ENCODE measurements around the gene GPR15LG.

GPR15LG gene

GRCh38 chr10:84217746-84218145 lies 44.1 kb downstream of the GPR15LG start:
- no peak for DNase-seq

- no peak for DNase-seq
Observed at GRCh38 chr10:84221916-84222315, 48.3 kb downstream of the GPR15LG start.

- DNase-seq = no peak
Observed at GRCh38 chr10:84224411-84225028, 50.9 kb downstream of the GPR15LG start.

- no peak for DNase-seq
Observed at GRCh38 chr10:84225427-84226173, 52.0 kb downstream of the GPR15LG start, which contains the start of gene LRIT2. Gene LRIT2 (minus strand): TSS chr10:84225544. CDS start chr10:84225520, 24 bp downstream.

- DNase-seq = no peak
Observed at GRCh38 chr10:84226616-84227015, 53.0 kb downstream of the GPR15LG start.

GRCh38 chr10:84227810-84228209 lies 54.2 kb downstream of the GPR15LG start:
- DNase-seq = no peak

- DNase-seq = no peak
Observed at GRCh38 chr10:84230359-84230758, 56.8 kb downstream of the GPR15LG start.

- DNase-seq = no peak
Observed at GRCh38 chr10:84232376-84232775, 58.8 kb downstream of the GPR15LG start.

- DNase-seq = no peak
Observed at GRCh38 chr10:84233940-84234339, 60.3 kb downstream of the GPR15LG start.

- DNase-seq = no peak
Observed at GRCh38 chr10:84234479-84234878, 60.9 kb downstream of the GPR15LG start.

Data from DMS79 (cell line).